Epithelial cell of proximal tubule (primary cell): ENCODE measurements around the gene MRPL40. TPM values are rescaled to one million over a fixed set of nuclear protein-coding genes. Genes with fewer than 3 reads are reported as not detected.
"Not testable (repeated sequence)": the region's sequence is repeated elsewhere in the genome, so short reads cannot be mapped to it uniquely, and the experiment has no call there.

ENCODE experiments used
- DNase-seq: peaks from one replicate; pipeline ENCODE4 v3.0.0-alpha.2; 2011; ENCODE audit warnings: low read depth
- H3K4me3 ChIP-seq: 2 replicates; pipeline ENCODE4 v1.5.1; 2011; ENCODE audit warnings: low read depth, mild to moderate bottlenecking, low read length
- total RNA-seq: library from RNA; depleted of rRNA; stranded (reverse); fragments of >200 nt; gene quantifications from 2 replicates; pipeline ENCODE4 v1.2.3, GENCODE V29; 2015
- TF ChIP-seq, protein P1 (sequence below): conservative IDR thresholded peaks from 2 replicates; pipeline ENCODE4 v1.5.1; 2012; ENCODE audit warnings: low read depth, mild to moderate bottlenecking, low read length

MRPL40 gene
- total RNA-seq, 1 donor from 2014 or later = 24.3 TPM

- TF ChIP-seq, protein P1, sequence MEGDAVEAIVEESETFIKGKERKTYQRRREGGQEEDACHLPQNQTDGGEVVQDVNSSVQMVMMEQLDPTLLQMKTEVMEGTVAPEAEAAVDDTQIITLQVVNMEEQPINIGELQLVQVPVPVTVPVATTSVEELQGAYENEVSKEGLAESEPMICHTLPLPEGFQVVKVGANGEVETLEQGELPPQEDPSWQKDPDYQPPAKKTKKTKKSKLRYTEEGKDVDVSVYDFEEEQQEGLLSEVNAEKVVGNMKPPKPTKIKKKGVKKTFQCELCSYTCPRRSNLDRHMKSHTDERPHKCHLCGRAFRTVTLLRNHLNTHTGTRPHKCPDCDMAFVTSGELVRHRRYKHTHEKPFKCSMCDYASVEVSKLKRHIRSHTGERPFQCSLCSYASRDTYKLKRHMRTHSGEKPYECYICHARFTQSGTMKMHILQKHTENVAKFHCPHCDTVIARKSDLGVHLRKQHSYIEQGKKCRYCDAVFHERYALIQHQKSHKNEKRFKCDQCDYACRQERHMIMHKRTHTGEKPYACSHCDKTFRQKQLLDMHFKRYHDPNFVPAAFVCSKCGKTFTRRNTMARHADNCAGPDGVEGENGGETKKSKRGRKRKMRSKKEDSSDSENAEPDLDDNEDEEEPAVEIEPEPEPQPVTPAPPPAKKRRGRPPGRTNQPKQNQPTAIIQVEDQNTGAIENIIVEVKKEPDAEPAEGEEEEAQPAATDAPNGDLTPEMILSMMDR = no peak
- H3K4me3 ChIP-seq = no peak overlapping the region
These were observed 6.0 kb downstream of the MRPL40 start for GRCh38 chr22:19438298-19438697.

DNA sequence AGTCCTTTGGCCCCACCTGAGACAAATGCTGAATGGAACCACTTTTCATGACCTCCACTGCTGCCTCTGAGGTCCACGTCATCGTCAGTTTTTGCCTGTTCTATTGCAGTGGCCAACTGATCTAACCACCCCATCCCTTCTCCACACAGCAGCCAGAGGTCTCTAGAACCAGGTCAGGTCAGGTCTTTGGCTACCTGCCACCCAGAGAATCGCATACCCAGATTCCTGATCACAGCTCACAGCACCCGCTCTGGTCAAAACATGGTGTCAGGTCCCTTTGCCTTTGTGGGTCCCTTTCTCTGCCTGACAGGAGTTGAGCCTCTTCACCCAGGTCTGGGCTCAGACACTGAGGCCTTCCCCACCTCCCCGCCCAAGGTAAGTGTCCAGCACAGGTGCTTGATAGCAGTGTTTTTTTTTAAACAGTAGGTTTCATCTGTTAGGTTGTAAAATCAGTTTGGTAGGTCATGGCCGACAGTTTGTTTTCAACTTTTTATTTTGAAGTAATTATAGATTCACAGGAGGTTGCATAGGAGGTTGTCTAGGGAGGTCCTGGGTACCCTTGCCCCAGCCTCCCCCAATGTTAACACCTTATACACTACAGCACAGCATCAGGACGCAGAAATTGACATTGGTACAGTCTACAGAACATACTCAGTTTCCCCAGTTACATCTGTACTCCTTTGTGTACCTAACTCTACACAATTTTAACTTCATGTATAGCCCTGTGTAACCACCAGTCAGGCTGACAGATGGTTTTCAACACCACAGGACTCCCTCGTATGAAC is 8.3 kb downstream of the MRPL40 start:
- no peak for DNase-seq
- TF ChIP-seq, protein P1 = no peak
- H3K4me3 ChIP-seq = no peak overlapping the region

More at GRCh38 chr22:19438298-19438697, 6.0 kb downstream of the MRPL40 start:
- DNase-seq = no peak

DNA sequence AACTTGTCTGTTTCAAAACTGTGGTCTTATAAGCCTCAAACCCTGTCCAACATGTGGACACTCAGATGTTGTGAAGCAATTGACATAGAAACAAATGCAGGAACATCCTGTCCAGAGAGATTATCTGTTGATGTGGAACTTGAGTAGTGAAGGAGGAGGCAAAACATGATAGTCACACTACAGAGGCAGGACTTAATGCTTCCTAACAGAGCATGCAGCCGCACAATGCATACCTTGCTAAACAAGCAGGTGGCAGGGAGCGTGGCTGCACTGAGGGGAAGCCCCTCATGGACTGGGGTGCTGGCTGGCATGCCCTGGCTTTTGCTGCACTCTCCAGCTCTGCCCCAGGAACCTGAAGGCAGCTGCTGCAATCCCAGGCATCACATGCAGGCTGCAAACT is 9.8 kb downstream of the MRPL40 start:
- DNase-seq = no peak
- H3K4me3 ChIP-seq = no peak overlapping the region
- TF ChIP-seq, protein P1 = no peak

- H3K4me3 ChIP-seq = no peak overlapping the region
- TF ChIP-seq, protein P1 = no peak
- DNase-seq = no peak
These were observed 11.3 kb downstream of the MRPL40 start for GRCh38 chr22:19443544-19444211.

DNA sequence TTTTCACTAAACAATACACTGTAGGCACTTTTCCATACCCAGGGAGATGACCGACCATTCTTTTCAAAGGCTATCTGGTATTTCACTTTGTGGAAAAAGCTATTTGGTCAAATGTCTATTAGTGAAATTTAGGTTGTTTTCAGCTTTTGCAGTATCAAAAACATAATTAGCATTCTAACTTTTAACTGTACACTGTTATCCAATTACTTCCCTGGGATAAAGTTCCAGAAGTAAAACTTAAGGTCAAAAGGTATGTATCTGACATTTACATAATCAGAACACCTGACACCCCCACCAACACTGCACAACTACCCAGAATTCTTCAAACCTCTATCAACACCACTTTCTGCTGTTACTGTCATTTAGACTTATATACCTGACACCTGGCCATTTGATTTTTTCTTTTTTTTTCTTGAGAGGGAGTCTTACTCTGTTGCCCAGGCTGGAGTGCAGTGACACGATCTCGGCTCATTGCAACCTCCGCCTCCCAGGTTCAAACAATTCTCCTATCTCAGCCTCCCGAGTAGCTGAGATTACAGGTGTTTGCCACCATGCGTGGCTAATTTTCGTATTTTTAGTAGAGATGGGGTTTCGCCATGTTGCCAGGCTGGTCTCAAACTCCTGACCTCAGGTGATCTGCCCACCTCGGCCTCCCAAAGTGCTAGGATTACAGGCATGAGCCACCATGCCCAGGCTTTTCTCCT is 13.1 kb downstream of the MRPL40 start:
- H3K4me3 ChIP-seq, DNase-seq: not testable (repeated sequence)

GRCh38 chr22:19446603-19447329 is 14.4 kb downstream of the MRPL40 start:
- TF ChIP-seq, protein P1 = no peak
- no peak for DNase-seq
- peak overlapping the region; percentile 63 for H3K4me3 ChIP-seq
